ENCODE results near the gene CDH13.

DNA sequence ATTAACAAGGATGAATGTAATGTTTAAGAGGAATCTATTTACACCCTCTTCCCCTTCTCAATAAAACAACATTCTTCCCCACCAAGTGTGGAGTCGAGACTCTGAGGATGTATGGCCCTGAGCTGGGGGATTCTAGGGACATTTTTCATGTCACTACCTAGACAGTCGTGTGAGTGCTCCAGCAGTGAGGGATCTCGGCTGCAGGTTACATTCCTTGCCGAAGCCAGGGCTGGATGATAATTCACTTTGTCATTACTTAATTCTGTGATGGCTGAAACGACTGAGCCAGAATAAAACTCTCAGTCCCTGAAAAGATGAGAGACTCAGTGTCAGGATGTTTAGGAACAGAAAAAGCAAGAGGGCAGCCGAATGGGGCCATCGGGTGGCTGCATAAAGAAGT lies 1074.1 kb downstream of the CDH13 start:
- TF ChIP-seq KLF17 (tag by site-specific recombination; IDR thresholded peaks at IDR 0.05) (no peak), ZNF140 (tag by site-specific recombination; IDR thresholded peaks at IDR 0.05) (no peak), ZNF274 (IDR thresholded peaks at IDR 0.05; ENCODE audit: low read length) (no peak), ZNF274 (tag by site-specific recombination; IDR thresholded peaks at IDR 0.05; ENCODE audit: borderline replicate concordance) (no peak), ZBTB48 (tag by site-specific recombination; IDR thresholded peaks at IDR 0.05) (no peak), ZNF707 (tag by site-specific recombination; IDR thresholded peaks at IDR 0.05) (no peak), ZNF121 (tag by site-specific recombination; IDR thresholded peaks at IDR 0.05) (no peak), KLF16 (tag by site-specific recombination; IDR thresholded peaks at IDR 0.05) (no peak), ZBTB8A (tag by site-specific recombination; IDR thresholded peaks at IDR 0.05) (no peak), GFI1B (tag by site-specific recombination; IDR thresholded peaks at IDR 0.05) (no peak), ZNF354C (tag by site-specific recombination; IDR thresholded peaks at IDR 0.05; ENCODE audit: borderline replicate concordance, low read depth) (no peak), YY1 (tag by site-specific recombination; IDR thresholded peaks at IDR 0.05) (no peak)
- TF ChIP-seq, protein P1, sequence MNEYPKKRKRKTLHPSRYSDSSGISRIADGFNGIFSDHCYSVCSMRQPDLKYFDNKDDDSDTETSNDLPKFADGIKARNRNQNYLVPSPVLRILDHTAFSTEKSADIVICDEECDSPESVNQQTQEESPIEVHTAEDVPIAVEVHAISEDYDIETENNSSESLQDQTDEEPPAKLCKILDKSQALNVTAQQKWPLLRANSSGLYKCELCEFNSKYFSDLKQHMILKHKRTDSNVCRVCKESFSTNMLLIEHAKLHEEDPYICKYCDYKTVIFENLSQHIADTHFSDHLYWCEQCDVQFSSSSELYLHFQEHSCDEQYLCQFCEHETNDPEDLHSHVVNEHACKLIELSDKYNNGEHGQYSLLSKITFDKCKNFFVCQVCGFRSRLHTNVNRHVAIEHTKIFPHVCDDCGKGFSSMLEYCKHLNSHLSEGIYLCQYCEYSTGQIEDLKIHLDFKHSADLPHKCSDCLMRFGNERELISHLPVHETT (tag by site-specific recombination; IDR thresholded peaks at IDR 0.05): no peak
- TF ChIP-seq, protein P2, sequence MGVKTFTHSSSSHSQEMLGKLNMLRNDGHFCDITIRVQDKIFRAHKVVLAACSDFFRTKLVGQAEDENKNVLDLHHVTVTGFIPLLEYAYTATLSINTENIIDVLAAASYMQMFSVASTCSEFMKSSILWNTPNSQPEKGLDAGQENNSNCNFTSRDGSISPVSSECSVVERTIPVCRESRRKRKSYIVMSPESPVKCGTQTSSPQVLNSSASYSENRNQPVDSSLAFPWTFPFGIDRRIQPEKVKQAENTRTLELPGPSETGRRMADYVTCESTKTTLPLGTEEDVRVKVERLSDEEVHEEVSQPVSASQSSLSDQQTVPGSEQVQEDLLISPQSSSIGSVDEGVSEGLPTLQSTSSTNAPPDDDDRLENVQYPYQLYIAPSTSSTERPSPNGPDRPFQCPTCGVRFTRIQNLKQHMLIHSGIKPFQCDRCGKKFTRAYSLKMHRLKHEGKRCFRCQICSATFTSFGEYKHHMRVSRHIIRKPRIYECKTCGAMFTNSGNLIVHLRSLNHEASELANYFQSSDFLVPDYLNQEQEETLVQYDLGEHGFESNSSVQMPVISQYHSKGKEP (tag by site-specific recombination; IDR thresholded peaks at IDR 0.05): no peak

Data from HEK293 (cell line).